Activated CD8-positive, alpha-beta memory T cell treated with anti-CD3 and anti-CD28 coated beads for 24 hours (primary cell): ENCODE results near the gene FLRT2.

Experiments
- DNase-seq: peaks from one replicate; pipeline ENCODE4 v3.0.0-alpha.2; 2020

FLRT2 gene

DNA sequence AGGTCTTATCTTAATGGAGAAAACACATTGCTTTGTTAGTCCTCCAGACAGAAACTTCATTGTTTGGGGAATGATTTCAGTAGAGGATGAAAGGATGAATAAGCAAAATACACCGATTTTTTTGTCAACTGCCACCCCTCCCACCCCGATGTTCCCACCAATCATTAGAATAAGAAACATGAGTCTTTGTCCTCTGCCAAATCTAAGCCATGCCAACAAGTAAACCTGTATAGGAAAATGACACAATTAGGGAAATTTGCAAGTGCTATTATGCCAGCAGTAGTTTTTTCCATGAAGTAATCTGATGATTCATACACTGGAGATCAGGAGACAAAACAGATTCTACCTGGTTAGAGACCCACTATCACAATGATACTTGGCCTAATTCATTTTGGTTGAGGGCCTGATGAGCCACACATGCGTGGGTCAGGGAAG, 35.9 kb downstream of the FLRT2 start:
- no peak for DNase-seq

GRCh38 chr14:85566603-85567002, 36.7 kb downstream of the FLRT2 start:
- DNase-seq, result no peak

DNA sequence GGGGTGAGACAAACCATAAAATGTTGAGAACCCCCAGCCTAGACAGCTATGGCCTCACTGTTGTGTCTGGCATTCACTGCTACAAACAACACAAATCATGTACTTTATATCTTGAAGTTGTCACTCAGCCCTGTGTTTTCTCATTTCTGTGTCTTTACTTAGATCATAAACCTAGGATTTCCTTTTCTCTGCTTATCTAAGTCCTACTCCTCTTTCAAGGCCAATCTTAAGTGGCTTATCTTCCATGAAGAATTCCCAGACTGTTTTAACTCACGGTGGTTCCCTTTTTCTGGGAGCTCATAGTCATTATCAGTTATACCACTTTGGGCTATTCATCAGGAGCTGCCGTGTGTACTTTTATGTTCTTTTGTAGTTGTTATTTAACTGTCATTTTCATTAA, 42.1 kb downstream of the FLRT2 start:
- DNase-seq, result no peak

DNA sequence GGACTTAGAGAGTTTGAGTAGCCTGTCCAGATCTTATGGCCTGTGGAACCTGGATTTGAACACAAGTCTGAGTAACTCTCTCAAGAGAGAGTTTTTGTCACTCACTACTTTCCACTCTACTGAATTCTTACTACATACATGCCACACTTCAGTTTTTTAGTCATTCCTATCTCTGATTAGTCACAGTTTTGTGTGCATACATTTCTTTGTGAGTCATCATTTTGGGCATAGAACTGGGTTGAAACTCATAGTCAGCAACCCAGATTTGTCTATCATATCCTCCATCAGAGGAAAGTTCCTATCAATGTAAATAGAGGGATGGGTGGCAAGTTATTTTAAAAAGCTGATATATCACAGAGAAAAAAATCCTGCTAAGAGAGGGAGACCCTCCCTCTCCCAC, 42.9 kb downstream of the FLRT2 start:
- no peak for DNase-seq

DNA sequence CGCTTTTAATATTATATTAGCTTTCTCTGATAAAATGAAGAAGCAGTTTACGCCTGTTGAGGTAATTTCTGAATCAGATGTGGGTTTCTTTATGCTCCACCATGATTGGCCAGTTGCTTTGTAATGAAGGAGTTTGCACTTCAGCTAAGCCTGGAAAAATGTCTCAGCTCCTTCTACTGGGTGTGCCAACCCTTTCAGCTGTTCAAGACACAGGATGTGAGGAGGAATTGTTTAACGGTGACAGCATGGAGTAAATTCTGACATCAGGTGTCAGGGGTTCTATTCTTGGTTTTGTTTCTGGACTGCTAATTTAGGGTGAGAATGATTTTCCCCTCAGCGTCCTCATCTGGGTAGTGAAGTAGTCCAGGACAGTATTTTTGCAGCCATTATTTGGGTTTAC, 43.5 kb downstream of the FLRT2 start:
- DNase-seq, result no peak

DNA sequence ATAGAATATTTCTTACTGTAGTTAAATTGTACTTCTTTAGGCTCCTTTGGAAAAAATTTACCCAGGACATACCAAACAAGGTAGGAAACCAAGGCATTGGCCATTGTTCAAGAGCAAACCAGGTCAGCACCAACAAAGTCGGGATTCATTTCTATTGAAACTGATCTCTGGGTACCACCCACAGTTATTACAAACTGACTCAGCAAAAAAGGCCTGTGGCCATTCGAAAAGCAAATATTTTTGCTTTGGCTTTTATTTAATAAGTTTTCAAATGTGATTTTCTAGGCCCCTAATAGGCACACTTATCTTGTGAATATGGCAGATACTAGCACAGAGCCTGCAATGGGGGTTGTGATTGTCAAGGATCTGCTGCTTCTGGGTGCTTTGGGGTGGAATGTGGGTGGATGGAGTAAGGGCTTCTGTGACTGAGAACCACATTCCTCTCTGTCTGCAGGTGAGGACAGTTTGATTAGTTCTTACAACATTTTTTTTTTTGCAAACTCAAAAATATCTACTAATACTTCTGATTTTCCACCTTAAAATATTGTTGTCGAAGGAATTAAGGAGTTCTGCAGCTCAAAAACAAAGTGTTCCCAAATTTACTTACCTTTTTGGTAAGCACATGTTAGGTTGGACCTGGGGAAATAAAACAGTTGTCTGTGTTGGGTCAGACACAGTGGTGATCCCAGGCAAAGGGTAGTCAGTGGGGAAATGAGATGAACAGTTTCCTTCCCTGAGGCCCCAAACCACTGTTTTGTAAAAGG, 45.1 kb downstream of the FLRT2 start:
- no peak for DNase-seq

- no peak for DNase-seq
Measured at GRCh38 chr14:85575617-85575898, 45.6 kb downstream of the FLRT2 start.

DNA sequence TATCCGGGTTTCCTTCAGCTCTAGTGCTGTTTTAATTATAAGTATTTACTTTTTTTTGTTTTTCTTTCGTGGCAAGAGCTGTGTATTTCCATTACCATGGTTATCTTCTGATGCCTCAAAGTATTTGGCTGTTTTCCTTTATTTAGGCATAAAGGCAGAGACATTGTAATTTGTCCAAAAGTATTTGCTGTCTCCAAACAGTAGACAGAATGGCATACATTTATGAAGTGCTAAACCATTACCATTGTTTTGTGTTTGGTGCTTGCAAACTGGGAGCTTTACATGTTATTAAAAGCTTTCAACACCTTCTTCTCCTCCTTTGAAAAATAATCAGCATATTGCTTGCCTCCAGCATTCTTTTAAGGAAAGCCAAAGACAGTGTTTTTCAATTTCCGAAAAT, 46.3 kb downstream of the FLRT2 start:
- no peak for DNase-seq

DNA sequence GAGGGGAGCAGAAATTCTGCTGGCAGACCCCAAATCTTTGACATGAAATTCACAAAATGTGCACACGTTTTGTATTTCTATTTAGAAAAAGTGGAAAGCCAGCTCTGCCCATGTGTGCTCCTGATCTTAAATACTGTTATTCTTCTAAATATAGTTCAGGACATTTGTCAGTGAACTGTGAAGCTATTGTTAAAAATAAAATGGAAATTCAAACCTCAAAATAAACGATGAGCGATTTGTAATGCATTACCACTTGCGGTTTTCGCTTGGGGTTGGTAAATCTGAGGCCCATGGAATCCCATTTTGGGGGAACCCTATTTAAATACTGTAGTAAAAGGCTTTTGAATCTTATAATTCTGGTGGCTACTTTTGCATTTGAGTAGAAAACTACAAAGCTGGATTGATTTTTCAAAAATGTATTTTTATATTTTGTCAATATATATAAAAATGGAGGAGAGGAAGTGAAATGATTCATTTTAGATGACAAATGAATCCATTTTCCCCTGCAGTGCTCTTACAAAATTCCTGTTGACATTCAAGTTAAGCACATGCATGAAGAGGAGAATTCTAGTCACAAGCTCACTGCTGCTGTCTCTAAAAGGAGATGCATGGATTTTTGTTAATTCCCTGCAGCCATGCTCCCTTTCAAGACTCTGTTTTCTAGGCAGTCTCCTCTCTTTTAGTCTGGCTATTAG, 47.1 kb downstream of the FLRT2 start:
- DNase-seq, result no peak

DNA sequence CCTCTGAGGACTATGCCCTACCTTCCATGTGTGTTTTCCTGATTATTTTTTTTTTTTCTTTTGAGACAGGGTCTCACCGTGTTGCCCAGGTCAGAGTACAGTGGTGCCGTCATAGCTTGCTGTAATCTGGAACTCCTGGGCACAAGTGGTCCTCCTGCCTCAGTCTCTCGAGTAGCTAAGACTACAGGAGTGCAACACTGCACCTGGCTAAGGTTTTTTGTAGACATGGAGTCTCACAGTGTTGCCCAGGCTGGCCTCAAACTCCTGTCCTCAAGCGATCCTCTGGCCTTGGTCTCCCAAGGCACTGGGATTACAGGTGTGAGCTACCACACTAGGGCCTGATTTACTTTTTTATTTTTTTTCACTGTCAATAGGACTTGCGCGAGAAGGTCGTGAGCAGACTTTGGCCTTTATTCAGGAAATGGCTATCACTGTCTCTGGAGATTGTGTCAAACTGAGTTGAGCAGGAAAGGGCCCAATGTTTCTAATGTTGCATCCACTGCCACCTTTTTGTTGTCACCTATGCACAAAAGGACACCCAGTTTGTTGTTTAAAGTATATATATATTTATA, 47.7 kb downstream of the FLRT2 start:
- DNase-seq, result no peak

DNA sequence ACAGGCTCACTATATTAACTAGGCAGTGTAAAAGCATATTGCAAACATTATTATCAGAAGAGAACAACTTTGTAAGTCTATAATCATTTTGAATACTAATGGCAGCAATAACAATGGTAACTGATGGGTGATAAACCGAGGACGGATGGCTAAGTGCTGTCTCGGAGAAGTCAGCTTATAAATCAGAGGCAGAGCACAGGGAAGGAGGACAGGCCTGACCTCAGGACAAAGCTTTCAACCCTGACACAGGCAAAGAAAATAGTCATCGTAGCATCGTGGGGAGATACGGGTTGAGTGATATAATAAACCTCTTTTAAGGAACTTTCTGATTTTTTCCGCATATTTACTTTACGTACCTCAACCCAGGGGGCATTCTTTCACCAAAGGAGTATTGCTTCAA, 48.4 kb downstream of the FLRT2 start:
- DNase-seq, result no peak

DNA sequence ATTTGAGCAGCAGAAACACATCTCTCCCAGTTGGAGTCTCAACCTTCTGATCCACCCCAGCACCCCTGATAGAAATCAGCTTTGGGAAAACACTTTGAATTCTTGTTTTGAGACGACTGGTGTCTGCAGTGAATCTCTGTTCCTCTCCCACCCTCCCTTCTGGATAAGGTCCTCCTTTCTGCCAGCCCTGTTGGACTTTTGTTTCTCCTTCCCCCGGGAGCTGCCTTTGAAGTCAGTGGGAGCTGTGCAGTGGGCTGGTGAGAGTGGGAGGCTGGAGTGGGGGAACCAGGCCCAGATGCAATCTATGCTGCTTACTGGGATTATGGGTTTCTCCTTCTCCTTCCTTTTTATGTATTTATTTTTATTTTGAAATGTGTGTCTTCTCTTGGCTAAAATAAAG, 49.0 kb downstream of the FLRT2 start:
- no peak for DNase-seq

DNA sequence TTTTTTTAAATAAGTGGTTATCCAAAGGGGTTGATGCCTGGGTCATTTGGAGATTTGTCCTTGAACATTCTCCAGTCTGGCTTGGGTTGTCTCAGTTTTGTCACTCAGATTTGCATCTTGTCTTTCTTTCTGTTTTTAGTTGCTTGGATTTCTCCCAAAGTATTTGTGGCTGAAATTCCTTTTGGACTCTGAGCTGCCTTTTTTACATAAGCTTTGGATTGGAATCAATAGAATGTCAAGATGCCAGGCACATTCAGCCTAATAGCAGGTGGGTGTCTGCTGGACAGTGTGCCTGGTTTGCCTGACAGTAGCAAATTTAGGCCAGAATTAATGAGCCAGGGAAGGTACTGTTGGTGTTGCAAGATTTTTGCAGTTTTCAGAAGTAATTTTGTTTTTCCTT, 50.0 kb downstream of the FLRT2 start:
- no peak for DNase-seq

DNA sequence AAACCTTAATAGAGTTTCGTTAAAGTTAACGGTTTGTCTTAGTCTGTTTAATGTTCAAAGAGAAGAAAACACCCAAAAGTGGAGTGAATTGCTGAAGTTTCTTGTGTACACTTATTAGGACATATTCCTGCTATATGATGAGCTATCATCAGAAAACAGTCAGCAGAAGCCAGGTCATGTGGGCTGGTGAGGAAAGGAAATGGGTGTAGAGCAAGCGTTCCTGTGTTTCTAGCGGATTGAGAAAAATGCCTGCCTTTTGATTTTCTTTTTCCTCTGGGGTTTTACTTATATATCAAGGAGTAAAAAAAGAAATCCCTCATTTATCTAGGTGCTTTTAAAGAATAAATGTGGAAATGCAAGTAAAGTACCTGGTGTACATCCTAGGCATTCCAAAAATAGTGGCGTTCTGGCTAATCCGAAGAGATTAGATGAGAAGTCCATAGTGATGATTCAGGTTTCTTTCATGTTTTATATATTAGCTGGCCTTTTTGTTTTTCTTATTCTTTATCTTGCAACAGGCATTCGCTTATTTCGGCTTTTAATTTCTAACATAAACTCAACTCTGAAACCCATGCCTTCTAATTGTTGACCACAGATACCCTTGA, 50.7 kb downstream of the FLRT2 start:
- DNase-seq, result no peak

DNA sequence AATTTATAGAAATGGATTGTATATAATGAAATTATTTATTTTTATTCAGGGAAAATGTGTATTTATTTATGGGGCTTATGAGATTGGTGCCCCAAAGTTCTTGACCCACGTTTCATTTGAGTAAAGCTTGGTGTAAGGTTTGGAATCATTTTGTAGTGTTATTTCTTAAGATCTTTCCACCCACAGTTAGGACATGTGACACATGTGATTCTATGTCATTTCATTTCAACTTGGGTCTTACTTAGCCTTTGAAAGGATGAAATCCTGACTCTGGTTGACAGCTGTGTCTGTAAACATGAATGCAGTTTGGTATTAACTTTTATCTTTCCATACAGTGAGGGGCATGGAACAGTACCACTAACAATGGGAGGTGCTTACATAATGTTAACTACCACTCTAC, 51.7 kb downstream of the FLRT2 start:
- DNase-seq, result no peak

- no peak for DNase-seq
Measured at GRCh38 chr14:85583380-85583779, 53.4 kb downstream of the FLRT2 start.

GRCh38 chr14:85584481-85584880, 54.5 kb downstream of the FLRT2 start:
- DNase-seq, result no peak

DNA sequence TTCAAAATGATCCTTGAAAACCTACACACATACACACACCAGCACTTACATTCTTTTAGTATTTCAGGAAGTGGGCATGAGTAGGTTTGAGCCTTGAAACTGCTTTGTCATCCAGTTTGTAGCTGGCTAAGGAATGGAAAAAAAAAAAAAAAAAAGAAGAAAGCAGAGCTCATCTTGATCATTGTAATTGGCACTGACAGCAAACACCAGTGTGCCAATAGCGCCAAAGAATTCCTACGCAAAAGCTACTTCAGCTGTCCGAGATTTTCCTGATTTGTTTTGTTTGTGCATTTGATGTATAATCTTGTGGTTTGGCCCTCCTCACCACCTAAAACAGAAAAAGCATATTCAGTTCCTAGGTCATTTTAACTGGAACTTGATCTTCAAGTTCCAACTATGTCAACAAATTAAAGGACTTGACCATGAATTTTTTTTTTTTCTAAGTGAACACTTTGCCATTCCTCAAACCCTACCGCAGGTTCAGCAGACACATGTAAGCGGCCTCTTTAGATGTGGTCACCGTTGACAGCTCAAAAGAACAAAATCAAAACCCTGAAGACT, 57.3 kb downstream of the FLRT2 start:
- DNase-seq, result no peak

DNA sequence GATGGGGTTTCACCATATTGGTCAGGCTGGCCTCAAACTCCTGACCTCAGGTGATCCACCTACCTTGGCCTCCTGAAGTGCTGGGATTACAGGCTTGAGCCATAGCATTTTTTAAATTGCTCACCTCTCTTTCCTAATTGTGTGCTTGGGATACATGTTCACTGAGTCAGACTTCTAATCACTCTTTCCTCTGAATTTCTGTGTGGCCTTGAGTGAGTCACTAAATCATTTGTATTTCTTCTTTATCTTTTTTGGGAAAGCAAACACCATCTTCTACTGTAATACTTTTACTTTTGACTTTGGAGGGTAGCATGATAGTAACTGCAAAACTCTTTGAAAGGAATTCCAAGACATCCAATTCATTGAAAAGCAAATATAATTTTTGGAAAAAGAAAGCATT, 60.8 kb downstream of the FLRT2 start:
- no peak for DNase-seq

- DNase-seq, result no peak
Measured at GRCh38 chr14:85594217-85594616, 64.3 kb downstream of the FLRT2 start.

DNA sequence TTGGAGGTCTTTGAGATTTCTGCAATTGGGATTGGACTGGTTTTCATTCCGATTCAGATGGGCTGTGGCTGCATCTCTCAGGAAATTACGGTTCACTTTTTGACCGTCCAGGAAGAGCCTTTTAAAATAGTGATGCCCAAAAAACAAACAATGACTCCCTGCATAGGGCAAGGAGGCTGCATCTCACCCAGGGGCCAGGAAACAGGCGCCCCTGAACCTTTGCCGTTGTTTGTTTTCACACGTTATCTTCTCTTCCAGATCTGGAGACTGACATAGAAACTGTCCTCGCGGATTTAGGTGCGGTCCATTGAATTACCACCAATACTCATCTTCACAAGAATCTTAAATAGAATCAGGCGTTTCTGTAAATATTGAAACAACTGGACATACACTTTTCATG, 66.0 kb downstream of the FLRT2 start:
- no peak for DNase-seq

DNA sequence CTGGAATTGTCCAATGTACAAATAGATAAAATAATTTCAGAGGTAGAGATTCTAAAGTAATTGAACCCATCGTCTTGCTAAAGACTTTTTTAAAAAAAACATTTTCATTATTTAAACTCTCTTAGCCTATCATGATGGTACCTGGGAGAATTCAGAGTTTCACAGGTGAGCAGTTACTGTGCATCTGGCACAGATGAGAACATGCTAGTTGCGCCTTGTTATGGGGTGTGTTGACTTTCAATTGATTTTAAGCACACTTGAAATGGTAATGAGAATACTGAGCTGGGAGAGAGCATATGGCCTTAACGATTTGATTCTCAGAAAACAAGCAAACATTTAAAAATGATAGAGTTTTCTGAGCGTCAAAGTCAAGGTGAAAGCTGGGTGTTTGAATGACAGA, 66.6 kb downstream of the FLRT2 start:
- DNase-seq, result no peak

GRCh38 chr14:85597701-85598100, 67.8 kb downstream of the FLRT2 start:
- no peak for DNase-seq

- DNase-seq, result no peak
Measured at GRCh38 chr14:85599939-85600338, 70.0 kb downstream of the FLRT2 start.
